Measurements from ENCODE around the gene NAA10.
A peak's percentile ranks its signal among the peaks of the same experiment; 100 is the strongest.

NAA10 gene

GRCh38 chrX:153948847-153949805, 14.3 kb upstream of the NAA10 start:
- DNase-seq (ENCODE audit: low read depth in 2 of 2): no peak

GRCh38 chrX:153948002-153948466, 13.2 kb upstream of the NAA10 start:
- no peak for DNase-seq (ENCODE audit: low read depth in 2 of 2)

GRCh38 chrX:153947009-153947769, 12.4 kb upstream of the NAA10 start:
- DNase-seq (ENCODE audit: low read depth in 2 of 2): peak; percentile 53 to 64

- no peak for DNase-seq (ENCODE audit: low read depth in 2 of 2)
Measured at GRCh38 chrX:153945956-153946943, 11.4 kb upstream of the NAA10 start.

- DNase-seq (ENCODE audit: low read depth in 2 of 2): no peak
Measured at GRCh38 chrX:153944800-153945150, 9.9 kb upstream of the NAA10 start.

- no peak for DNase-seq (ENCODE audit: low read depth in 2 of 2)
Measured at GRCh38 chrX:153944140-153944799, 9.4 kb upstream of the NAA10 start, which contains the start of gene RENBP. Gene RENBP, minus strand, starts transcription at chrX:153944643. Its CDS starts 33 bp downstream, at chrX:153944610.

- DNase-seq (ENCODE audit: low read depth in 2 of 2): no peak
Measured at GRCh38 chrX:153941336-153942252, 6.8 kb upstream of the NAA10 start.

- no peak for DNase-seq (ENCODE audit: low read depth in 2 of 2)
Measured at GRCh38 chrX:153939573-153939972, 4.7 kb upstream of the NAA10 start.

- DNase-seq (ENCODE audit: low read depth in 2 of 2): no peak
Measured at GRCh38 chrX:153938226-153938786, 3.5 kb upstream of the NAA10 start.

- no peak for DNase-seq (ENCODE audit: low read depth in 2 of 2)
Measured at GRCh38 chrX:153937056-153937455, 2.2 kb upstream of the NAA10 start.

GRCh38 chrX:153935326-153935851, 552 bp upstream of the NAA10 start:
- no peak for DNase-seq (ENCODE audit: low read depth in 2 of 2)

GRCh38 chrX:153934148-153934761, 582 bp downstream of the NAA10 start:
- no peak for DNase-seq (ENCODE audit: low read depth in 2 of 2)

GRCh38 chrX:153933748-153934147, 1.1 kb downstream of the NAA10 start:
- no peak for DNase-seq (ENCODE audit: low read depth in 2 of 2)

GRCh38 chrX:153932220-153932915, 2.5 kb downstream of the NAA10 start:
- DNase-seq (ENCODE audit: low read depth in 2 of 2): no peak

- DNase-seq (ENCODE audit: low read depth in 2 of 2): no peak
Measured at GRCh38 chrX:153931748-153932147, 3.1 kb downstream of the NAA10 start.

- DNase-seq (ENCODE audit: low read depth in 2 of 2): no peak
Measured at GRCh38 chrX:153931151-153931550, 3.7 kb downstream of the NAA10 start.

- no peak for DNase-seq (ENCODE audit: low read depth in 2 of 2)
Measured at GRCh38 chrX:153930011-153930910, 4.6 kb downstream of the NAA10 start.
